OCI-LY1 (cell line): ENCODE results near the gene IRX4.

Experiments used
- EZH2 ChIP-seq: fragments of 200-600 bp; sonication (generic), shearing (Covaris generic); IDR thresholded peaks from 2 replicates; pipeline ENCODE4 v1.8.0; 2017; ENCODE audit warnings: borderline replicate concordance, mixed run types, mild to moderate bottlenecking, antibody characterized with exemption, low read length, moderate library complexity, mixed read lengths
- TF ChIP-seq, protein P1 (sequence below): fragments of 200-600 bp; sonication (generic), shearing (Covaris generic); IDR thresholded peaks from 2 replicates; pipeline ENCODE4 v1.5.1; 2017; ENCODE audit warnings: mild to moderate bottlenecking, antibody characterized with exemption, low read length, moderate library complexity, mixed read lengths

DNA sequence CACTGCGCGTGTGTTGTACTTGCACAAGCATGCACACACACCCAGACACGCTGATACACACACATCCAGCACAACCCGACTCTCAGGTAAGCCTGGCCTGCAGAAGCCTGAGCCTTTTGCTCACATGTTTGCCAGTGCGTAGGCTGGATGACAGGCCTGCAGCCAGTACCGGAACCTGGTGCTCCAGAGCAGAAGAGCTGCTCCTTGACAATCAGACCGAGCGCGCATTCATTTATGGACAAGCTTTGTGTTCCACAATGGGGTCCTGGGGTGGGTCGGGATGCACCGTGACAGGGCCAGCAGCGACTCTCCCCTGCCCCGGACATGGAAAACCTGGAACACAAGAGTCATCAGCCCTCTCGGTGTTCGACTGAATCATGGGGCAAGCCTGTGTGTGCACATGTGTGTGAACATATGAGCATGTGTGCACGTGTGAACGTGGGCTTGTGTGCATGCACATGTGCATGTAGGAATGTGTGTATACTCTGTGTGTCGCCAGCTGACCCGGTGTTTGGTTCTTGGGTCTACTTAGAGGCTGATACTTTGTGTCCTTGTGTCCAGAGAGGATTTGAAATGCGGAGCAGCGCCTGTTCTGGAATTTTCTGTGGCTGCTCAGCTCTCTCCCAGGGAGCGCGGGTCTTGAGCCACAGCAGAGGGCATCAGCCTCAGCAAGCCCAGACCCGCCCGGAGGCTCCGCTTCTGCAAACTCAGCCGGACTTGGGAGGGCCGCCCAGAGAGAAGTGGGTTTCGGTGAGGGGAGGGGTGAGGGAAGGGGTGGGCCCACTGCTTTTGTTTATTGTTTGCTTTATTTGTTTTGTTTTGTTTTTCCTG is 32.2 kb downstream of the IRX4 start:
- TF ChIP-seq, protein P1, sequence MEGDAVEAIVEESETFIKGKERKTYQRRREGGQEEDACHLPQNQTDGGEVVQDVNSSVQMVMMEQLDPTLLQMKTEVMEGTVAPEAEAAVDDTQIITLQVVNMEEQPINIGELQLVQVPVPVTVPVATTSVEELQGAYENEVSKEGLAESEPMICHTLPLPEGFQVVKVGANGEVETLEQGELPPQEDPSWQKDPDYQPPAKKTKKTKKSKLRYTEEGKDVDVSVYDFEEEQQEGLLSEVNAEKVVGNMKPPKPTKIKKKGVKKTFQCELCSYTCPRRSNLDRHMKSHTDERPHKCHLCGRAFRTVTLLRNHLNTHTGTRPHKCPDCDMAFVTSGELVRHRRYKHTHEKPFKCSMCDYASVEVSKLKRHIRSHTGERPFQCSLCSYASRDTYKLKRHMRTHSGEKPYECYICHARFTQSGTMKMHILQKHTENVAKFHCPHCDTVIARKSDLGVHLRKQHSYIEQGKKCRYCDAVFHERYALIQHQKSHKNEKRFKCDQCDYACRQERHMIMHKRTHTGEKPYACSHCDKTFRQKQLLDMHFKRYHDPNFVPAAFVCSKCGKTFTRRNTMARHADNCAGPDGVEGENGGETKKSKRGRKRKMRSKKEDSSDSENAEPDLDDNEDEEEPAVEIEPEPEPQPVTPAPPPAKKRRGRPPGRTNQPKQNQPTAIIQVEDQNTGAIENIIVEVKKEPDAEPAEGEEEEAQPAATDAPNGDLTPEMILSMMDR = no peak
- TF ChIP-seq EZH2 = no peak
